T-helper 2 cell treated with Interferon-gamma antibody and Interleukin-4, amounts not matched to agents 5 μg/mL and 100 μg/mL, for 36 hours (primary cell): ENCODE data around the gene LHX5.

Experiments used
- DNase-seq: peaks from one replicate; pipeline ENCODE4 v3.0.0; 2021; ENCODE audit warnings: low spot score
- H3K27ac Mint-ChIP-seq: one replicate; pipeline ENCODE4 v1.8.0; 2021; ENCODE audit warnings: mild to moderate bottlenecking, mixed read lengths
- H3K27me3 Mint-ChIP-seq: one replicate; pipeline ENCODE4 v1.8.0; 2021; ENCODE audit warnings: low read depth, mixed read lengths
- H3K36me3 Mint-ChIP-seq: one replicate; pipeline ENCODE4 v1.8.0; 2021; ENCODE audit warnings: low read depth, mixed read lengths
- H3K4me1 Mint-ChIP-seq: one replicate; pipeline ENCODE4 v1.8.0; 2021; ENCODE audit warnings: low read depth, mixed read lengths
- H3K4me3 Mint-ChIP-seq: one replicate; pipeline ENCODE4 v1.8.0; 2022; ENCODE audit warnings: mild to moderate bottlenecking, moderate library complexity, mixed read lengths
- H3K9me3 Mint-ChIP-seq: one replicate; pipeline ENCODE4 v1.8.0; 2021; ENCODE audit warnings: mixed read lengths

The LHX5 gene

DNA sequence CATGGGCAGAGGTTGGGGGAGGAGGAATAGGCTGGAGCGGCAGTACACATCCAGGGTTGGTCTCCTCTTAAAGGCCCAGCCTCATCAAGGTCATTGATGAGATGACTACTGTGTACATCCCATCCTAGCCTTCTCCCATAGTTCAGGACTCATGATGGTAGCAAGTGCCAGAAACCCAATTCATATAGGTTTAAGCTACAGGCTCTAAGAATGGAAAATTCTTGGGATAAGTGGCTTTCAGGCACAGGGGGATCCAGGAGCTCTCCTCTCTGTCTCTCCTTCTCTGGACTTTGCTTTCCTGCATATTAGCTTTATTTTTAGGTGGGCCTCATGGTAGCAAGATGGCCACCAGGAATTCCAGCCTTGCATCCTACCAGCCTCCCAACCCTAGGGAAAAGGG is 43.2 kb downstream of the LHX5 start:
- Mint-ChIP-seq H3K36me3 (no peaks in the 10 kb centered on the region), H3K27me3 (no peaks in the 10 kb centered on the region), H3K4me3 (no peak overlapping the region), H3K27ac (no peak overlapping the region), H3K9me3 (no peaks in the 10 kb centered on the region), H3K4me1 (no peaks in the 10 kb centered on the region)
- no peak for DNase-seq

DNA sequence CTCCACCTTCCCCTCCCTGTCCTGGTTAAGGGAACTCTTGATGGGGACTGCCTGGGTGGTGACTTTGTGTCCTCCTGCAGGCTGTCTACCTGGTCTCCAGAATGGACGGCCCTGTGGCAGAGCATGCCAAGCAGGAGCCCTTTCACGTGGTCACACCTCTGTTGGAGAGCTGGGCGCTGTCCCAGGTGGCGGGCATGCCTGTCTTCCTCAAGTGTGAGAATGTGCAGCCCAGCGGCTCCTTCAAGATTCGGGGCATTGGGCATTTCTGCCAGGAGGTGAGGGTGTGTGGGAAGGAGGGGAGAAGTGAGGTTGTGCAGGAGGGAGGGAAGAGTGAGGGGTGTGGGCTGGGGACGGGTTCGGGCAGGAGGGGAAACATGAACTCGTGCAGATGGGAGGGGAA is 43.8 kb downstream of the LHX5 start:
- H3K27me3 Mint-ChIP-seq, result no peaks in the 10 kb centered on the region
- H3K27ac Mint-ChIP-seq, result no peak overlapping the region
- no peaks in the 10 kb centered on the region for H3K9me3 Mint-ChIP-seq
- no peaks in the 10 kb centered on the region for H3K4me1 Mint-ChIP-seq
- no peak overlapping the region for H3K4me3 Mint-ChIP-seq
- no peaks in the 10 kb centered on the region for H3K36me3 Mint-ChIP-seq
- DNase-seq, result no peak

DNA sequence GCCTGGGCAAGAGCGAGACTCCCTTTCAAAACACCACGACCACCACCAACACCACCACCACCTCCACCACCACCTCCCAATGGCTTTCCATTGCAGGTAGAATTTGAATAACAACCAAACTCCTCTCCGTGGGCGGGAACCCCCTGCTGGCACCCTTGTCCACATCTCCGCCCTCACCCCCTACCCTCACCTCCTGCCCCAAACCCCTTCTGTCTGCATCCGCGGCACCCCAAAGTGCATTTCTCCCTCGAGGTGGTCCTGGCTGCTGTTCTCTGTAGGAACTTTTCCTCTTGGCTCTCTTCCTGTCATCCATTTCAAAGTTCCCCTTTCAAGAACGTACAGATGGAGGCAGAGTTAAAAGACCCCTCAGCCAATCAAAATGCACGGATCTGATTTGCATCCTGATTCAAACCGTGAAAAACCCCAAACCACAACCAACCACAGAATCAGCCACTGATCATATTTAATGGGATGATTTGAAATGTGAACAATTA is 45.7 kb downstream of the LHX5 start:
- H3K27ac Mint-ChIP-seq, result no peak overlapping the region
- H3K9me3 Mint-ChIP-seq, result no peaks in the 10 kb centered on the region
- H3K36me3 Mint-ChIP-seq, result no peaks in the 10 kb centered on the region
- H3K4me1 Mint-ChIP-seq, result peaks cover 7% of the 10 kb centered on the region
- DNase-seq, result no peak
- H3K4me3 Mint-ChIP-seq, result no peak overlapping the region
- no peaks in the 10 kb centered on the region for H3K27me3 Mint-ChIP-seq

DNA sequence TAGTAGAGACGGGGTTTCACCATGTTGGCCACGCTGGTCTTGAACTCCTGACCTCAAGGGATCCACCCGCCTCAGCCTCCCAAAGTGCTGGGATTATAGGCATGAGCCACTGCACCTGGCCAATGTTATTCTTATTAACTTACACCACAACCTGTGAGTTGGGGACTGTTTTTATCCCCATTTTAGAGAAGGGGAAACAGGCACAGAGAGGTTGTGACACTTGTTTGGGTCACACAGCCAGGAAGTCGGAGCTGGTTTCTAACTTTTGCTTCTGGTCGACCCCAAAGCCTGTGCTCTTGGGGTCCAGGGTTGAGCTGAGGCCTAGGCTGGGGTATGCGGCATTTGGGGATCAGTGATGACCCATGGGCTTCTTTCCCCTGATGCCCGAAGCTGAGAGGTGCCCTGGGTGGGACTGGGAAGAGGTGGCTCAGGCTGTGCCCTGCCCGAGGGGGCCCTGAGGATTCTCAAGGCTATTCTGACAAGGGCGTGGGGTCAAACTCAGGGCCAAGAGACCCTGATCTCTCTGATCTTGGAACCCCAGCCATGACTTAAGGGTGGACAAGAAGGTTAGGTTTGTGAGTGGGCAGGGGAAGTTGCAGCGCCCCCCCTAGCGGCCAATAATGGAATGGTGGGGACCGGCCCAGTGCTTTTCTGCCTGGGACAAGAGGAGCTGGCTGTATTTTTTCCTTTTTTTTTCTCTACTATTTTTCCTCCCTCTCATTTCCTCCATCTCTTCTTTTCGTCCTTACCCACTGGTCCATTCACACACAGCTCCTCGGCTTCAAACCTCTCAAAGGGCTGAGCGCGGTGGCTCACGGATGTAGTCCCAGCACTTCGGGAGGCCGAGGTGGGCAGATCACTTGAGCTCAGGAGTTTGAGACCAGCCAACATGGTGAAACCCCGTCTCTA is 46.5 kb downstream of the LHX5 start:
- H3K27me3 Mint-ChIP-seq, result no peaks in the 10 kb centered on the region
- no peaks in the 10 kb centered on the region for H3K9me3 Mint-ChIP-seq
- H3K36me3 Mint-ChIP-seq, result no peaks in the 10 kb centered on the region
- no peak overlapping the region for H3K27ac Mint-ChIP-seq
- H3K4me1 Mint-ChIP-seq, result peaks cover 7% of the 10 kb centered on the region
- H3K4me3 Mint-ChIP-seq, result no peak overlapping the region
- DNase-seq, result peak; percentile 26

DNA sequence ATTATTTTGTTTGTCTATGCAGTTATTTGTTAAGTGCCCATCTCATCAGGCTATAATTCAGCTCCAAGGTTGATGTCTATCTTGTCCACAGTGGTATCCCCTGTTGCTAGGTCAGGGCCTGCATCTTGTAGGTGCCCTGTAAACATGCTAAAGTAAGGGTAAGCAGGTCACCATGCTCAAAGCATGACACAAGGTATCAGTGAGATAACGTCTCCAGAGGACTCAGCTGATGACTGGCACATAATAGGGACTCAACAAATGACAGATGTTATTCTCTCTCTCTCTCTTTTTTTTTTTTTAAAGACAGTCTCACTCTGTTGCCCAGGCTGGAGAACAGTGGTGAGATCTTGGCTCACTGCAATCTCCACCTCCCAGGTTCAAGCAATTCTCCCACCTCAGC is 47.2 kb downstream of the LHX5 start:
- Mint-ChIP-seq H3K27ac (no peak overlapping the region), H3K9me3 (no peaks in the 10 kb centered on the region), H3K27me3 (no peaks in the 10 kb centered on the region), H3K4me3 (no peak overlapping the region), H3K36me3 (no peaks in the 10 kb centered on the region), H3K4me1 (peaks cover 7% of the 10 kb centered on the region)
- DNase-seq, result no peak

DNA sequence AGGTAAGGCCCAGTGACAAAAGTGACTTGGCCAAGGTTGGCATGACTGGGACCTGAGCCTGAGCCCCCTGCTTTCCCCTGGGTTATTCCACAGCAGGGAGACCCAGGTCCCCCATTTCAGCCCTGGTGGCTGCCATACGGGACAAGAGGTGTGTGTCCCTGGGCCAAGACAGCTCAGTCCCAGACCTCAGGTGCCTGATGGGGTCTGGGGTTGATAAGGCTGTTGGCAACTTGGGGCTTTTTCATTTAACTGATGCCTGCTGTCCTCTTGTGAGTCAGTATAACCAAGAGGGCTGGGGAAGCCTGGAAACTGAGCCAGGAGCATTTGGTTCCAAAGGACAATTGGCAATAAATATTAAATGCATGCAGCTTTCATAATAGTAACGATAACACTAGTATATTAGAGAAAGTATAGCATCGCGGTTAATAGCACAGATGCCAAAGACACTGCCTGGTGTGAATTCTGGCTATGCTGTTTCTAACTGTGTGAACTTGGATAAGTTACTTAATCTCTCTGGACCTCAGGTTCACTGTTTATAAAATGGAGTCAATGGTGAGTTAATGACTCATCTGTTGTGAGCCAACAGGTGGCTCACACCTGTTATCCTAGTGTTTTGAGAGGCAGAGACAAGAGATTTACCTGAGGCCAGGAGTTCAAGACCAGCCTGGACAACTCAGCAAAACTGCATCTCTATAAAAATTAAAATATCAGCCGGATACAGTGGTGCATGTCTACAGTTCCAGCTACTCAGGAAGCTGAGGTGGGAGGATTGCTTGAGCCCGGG is 48.6 kb downstream of the LHX5 start:
- Mint-ChIP-seq H3K36me3 (no peaks in the 10 kb centered on the region), H3K27me3 (no peaks in the 10 kb centered on the region), H3K4me1 (peaks cover 7% of the 10 kb centered on the region), H3K9me3 (no peaks in the 10 kb centered on the region), H3K4me3 (no peak overlapping the region), H3K27ac (no peak overlapping the region)
- no peak for DNase-seq

DNA sequence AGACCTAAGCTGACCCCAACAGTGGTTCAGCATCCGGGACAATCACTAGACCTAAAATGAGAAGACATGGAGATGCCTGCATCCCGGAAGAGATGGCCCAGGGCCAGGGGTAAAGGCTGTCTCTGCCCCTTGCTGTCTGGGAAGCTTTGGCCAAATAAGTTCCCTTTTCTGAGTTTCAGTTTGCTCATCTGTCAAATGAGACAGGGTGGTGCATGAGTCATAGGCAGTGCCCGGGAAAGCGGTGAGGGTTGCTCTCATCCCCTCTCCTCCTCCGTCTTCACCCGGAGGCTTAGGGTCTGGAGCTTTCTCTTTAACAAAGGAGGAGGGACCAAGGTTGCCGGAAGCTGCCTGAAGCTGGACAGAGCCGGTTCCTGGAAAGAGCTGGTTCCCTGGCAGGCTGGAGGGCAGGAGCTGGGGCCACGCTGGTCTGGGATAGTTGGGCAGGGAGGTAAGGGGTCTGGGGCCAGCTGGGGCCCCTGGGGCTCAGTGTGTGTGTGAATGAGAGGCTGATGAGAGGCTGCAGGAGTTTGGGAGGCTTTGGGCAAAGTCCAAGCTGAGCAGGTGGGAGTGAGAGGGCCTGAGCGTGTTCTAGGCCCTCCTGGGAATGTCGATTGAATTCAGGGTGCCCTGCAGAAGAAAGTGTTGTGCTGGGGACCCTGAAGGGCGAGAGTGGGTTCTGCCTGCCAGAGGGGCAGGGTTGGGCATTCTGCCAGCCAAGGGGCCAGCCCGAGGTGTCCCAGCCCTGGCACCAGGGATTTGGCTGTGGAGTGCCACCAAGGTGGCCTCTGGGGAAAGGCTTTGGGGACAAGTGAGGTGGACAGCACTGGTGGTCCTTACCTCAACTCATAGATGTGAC is 49.4 kb downstream of the LHX5 start, which contains the start of gene SDSL:
Gene SDSL (plus strand): TSS at position 351 of the 856 bp plus-strand sequence. CDS start 5,603 bp downstream, outside the sequence.
- peaks cover 7% of the 10 kb centered on the region for H3K4me1 Mint-ChIP-seq
- peak within 1 kb of the TSS; percentile 91 for H3K4me3 Mint-ChIP-seq
- no peaks in the 10 kb centered on the region for H3K36me3 Mint-ChIP-seq
- DNase-seq, result peak; percentile 52
- H3K9me3 Mint-ChIP-seq, result no peaks in the 10 kb centered on the region
- H3K27ac Mint-ChIP-seq, result peak within 1 kb of the TSS; percentile 85
- H3K27me3 Mint-ChIP-seq, result no peaks in the 10 kb centered on the region

DNA sequence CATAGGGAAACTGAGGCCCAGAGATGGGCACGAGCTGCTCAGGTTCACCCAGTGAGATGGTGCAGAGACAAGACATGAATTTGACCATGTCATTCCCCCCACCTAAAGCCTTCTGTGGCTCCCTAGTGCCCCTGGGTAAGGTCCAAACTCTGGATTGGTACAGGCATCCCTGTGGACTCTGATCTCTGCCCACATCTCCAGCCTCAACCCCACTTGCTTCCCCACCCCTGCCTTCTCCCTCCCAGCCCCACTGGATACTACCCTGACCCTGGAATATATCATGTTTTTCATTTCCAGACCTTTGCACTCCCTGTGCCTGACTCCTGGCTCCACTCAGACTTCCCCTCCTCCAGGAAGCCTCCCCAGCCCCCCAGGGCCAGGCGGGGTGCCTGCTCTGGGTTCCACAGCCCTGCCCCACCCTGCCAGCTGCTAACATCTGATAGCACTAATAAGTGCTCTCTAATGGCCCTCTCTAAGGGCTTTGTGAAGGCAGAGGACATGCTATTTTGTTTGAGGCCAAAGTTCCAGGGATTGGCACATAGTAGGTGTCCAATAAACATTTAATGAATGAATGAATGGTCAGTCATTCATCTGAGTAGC is 50.6 kb downstream of the LHX5 start:
- Mint-ChIP-seq H3K4me3 (no peak overlapping the region), H3K27ac (no peak overlapping the region), H3K36me3 (no peaks in the 10 kb centered on the region), H3K27me3 (no peaks in the 10 kb centered on the region), H3K9me3 (no peaks in the 10 kb centered on the region), H3K4me1 (peaks cover 7% of the 10 kb centered on the region)
- DNase-seq, result no peak

DNA sequence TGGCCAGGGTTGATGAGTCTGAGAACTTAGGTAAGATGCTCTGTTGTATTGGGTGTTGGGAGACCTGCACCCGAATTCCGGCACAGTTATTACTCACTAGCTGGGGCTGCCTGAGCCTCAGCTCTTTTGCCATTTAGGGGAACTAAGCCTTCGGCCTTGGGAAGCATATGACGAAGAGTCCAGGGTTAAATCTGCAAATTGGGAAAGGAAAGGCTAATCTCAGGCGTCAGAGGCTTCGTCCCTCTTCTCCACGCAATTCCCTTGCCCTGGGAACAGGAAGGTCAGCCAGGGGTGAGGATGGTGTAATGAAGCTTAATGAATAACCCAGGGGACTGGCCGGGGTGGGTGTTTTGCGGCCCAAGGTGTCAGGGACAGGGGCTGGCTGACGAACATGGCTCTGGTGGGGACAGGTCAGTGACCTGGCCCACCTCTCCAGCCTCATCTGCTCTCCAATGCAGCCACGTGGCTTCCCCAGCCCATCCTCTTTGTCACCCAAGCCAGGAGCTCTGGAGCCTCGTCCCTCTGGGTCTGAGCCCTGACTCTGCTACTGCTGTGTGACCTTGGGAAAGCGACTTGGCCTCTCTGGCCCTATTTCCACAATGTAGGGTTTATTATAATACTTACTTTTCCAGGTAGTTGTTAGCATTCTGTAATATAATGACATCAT is 53.3 kb downstream of the LHX5 start:
- no peak for DNase-seq
- Mint-ChIP-seq H3K4me1 (peaks cover 7% of the 10 kb centered on the region), H3K27ac (no peak overlapping the region), H3K27me3 (peaks cover 2% of the 10 kb centered on the region), H3K4me3 (no peak overlapping the region), H3K9me3 (no peaks in the 10 kb centered on the region), H3K36me3 (no peaks in the 10 kb centered on the region)

DNA sequence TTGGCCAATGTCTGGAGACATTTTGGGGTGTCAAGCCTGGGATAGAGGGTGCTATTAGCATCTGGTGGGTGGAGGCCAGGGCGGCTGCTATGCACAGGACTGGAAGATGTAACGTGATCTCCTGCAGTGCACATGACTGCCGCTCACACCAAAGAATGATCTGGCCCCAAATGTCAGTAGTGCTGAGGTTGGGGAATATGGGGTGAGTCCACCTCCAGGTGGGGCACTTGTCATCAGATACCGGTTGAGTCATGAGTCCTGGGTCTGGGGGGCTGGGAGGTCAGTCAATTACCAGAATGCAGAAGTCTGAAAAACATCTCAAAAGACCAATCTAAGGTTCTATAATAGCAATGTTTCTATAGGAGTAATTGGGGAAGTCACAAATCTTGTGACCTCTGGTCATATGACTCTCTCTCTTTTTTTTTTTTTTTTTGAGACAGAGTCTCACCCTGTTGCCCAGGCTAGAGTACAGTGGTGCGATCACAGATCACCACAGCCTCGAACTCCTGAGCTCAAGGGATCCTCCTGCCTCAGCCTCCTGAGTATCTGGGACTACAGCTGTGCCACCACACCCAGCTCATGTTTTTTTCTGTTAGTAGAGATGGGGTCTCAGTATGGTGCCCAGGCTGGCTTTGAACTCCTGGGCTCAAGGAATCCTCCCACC is 55.4 kb downstream of the LHX5 start:
- Mint-ChIP-seq H3K27ac (no peak overlapping the region), H3K4me3 (no peak overlapping the region), H3K27me3 (peaks cover 2% of the 10 kb centered on the region), H3K36me3 (no peaks in the 10 kb centered on the region), H3K9me3 (no peaks in the 10 kb centered on the region), H3K4me1 (no peaks in the 10 kb centered on the region)
- no peak for DNase-seq

DNA sequence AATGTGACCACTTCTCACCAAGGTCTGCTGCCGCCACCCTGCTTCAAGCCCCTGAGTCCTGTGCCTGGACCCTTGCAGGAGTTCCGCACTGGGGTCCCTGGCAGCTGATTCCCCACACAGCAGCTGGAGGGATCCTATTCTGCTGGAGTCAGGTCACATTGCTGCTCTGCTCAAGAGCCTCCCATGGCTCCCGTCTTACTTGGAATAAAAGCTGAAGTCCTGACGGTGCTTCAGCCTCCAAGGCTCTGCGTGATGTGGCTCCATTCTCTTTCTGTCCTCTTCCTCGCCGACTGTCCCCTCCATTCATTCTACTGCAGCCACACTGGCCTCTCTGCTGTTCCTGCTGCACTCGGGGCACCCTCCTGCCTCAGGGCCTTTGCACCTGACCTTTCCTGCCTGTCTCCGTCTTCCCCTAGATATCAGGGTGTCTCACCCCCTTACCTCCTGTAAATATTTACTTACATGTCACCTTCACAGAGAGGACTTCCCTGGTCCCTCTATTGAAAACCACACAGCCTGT is 57.1 kb downstream of the LHX5 start:
- no peaks in the 10 kb centered on the region for H3K4me1 Mint-ChIP-seq
- DNase-seq, result no peak

DNA sequence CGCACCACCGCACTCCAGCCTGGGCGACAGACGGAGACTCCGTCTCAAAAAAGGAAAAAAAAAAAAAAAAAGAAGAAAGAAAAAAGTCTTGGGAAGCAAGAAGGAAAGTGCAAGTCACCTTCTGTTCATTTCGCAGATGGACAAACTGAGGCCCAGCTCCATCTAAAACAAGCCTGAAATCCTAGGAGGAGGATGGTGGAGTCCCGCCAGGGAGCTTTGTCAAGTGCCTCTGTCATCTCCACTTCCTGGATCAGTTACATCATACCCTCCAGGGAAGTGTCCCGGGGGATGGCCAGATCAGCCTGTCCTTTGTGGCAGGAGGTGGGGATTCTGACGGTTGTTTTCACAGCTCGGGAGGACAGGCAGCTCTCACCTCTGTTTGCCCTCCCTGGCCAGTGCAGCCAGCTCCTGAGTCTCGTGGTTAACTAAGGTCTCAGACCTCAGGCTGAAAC is 58.2 kb downstream of the LHX5 start:
- H3K27ac Mint-ChIP-seq, result no peak overlapping the region
- DNase-seq, result no peak
- H3K4me1 Mint-ChIP-seq, result no peaks in the 10 kb centered on the region
- no peaks in the 10 kb centered on the region for H3K9me3 Mint-ChIP-seq
- no peak overlapping the region for H3K4me3 Mint-ChIP-seq
- H3K36me3 Mint-ChIP-seq, result no peaks in the 10 kb centered on the region
- peaks cover 2% of the 10 kb centered on the region for H3K27me3 Mint-ChIP-seq

More for the DNA sequence above, 57.1 kb downstream of the LHX5 start:
- Mint-ChIP-seq H3K36me3 (no peaks in the 10 kb centered on the region), H3K27me3 (peaks cover 2% of the 10 kb centered on the region), H3K4me3 (no peak overlapping the region), H3K9me3 (no peaks in the 10 kb centered on the region), H3K27ac (no peak overlapping the region)
